WTC11 (cell line): ENCODE results near the gene FAM13B. TPM values are rescaled to one million over a fixed set of nuclear protein-coding genes. Genes with fewer than 3 reads are reported as not detected.

ENCODE experiments used
- ATAC-seq: fragments of 200-7000 bp; cut with Tn5 transposase; 2 replicates; pipeline ENCODE4 v1.10.0; 2021; ENCODE audit warnings: mild to moderate bottlenecking, moderate library complexity
- CTCF ChIA-PET: fragments of 300-600 bp; sonication (Branson Sonifier 250); formaldehyde crosslinking; loops from one replicate; lab custom pipeline; 2021; ENCODE audit warnings: antibody characterized with exemption; lab: Charles Lee
- POLR2A ChIA-PET: fragments of 350-600 bp; sonication (Branson Sonifier 250); formaldehyde crosslinking; loops from one replicate; lab custom pipeline; 2021; ENCODE audit warnings: antibody characterized with exemption; lab: Charles Lee
- DNase-seq: peaks from one replicate; pipeline ENCODE4 v3.0.0; 2021; ENCODE audit warnings: low spot score
- H3K27ac Mint-ChIP-seq: 2 replicates; pipeline ENCODE4 v1.8.0; 2021; ENCODE audit warnings: mixed read lengths
- H3K27me3 Mint-ChIP-seq: 2 replicates; pipeline ENCODE4 v1.8.0; 2021; ENCODE audit warnings: low read depth, mild to moderate bottlenecking, moderate library complexity, mixed read lengths
- H3K36me3 Mint-ChIP-seq: 2 replicates; pipeline ENCODE4 v1.8.0; 2021; ENCODE audit warnings: mixed read lengths
- H3K4me1 Mint-ChIP-seq: 2 replicates; pipeline ENCODE4 v1.8.0; 2022; ENCODE audit warnings: mixed read lengths
- H3K4me3 Mint-ChIP-seq: 2 replicates; pipeline ENCODE4 v1.8.0; 2021; ENCODE audit warnings: mild to moderate bottlenecking, moderate library complexity, mixed read lengths
- H3K9me3 Mint-ChIP-seq: 2 replicates; pipeline ENCODE4 v1.8.0; 2021; ENCODE audit warnings: mixed read lengths
- IRF2 ChIP-seq: sonication (generic); formaldehyde crosslinking; IDR thresholded peaks from 2 replicates; pipeline ENCODE4 v1.8.0; 2022; ENCODE audit warnings: low read depth, missing genetic modification reagents, borderline replicate concordance
- KAT7 ChIP-seq: sonication (generic); formaldehyde crosslinking; IDR thresholded peaks from 2 replicates; pipeline ENCODE4 v1.8.1; 2023; ENCODE audit warnings: missing genetic modification reagents, mild to moderate bottlenecking, borderline replicate concordance
- NR2C2 ChIP-seq: sonication (generic); formaldehyde crosslinking; IDR thresholded peaks from 2 replicates; pipeline ENCODE4 v1.8.0; 2022; ENCODE audit warnings: mild to moderate bottlenecking, missing genetic modification reagents
- OVOL2 ChIP-seq: fragments of 250-450 bp; sonication (Bioruptor Pico); IDR thresholded peaks from 2 replicates; pipeline ENCODE4 v1.9.0; 2021; ENCODE audit warnings: mild to moderate bottlenecking, borderline replicate concordance
- SMAD4 ChIP-seq: sonication (generic); formaldehyde crosslinking; IDR thresholded peaks from 2 replicates; pipeline ENCODE4 v1.8.0; 2022; ENCODE audit warnings: mild to moderate bottlenecking, missing genetic modification reagents
- ZBTB21 ChIP-seq: sonication (generic); formaldehyde crosslinking; IDR thresholded peaks from 2 replicates; pipeline ENCODE4 v1.8.1; 2023; ENCODE audit warnings: mild to moderate bottlenecking, missing genetic modification reagents, borderline replicate concordance
- ZNF232 ChIP-seq: sonication (generic); formaldehyde crosslinking; IDR thresholded peaks from 2 replicates; pipeline ENCODE4 v1.8.0; 2022; ENCODE audit warnings: mild to moderate bottlenecking, missing genetic modification reagents
- total RNA-seq: library from RNA; stranded (reverse); gene quantifications from 3 replicates; pipeline ENCODE4 v1.2.3, GENCODE V29; 2021
- TF ChIP-seq, protein P1 (sequence below): sonication (generic); formaldehyde crosslinking; IDR thresholded peaks from 2 replicates; pipeline ENCODE4 v1.8.1; 2022; ENCODE audit warnings: low read depth, missing genetic modification reagents, borderline replicate concordance
- TF ChIP-seq, protein P2 (sequence below): sonication (generic); formaldehyde crosslinking; IDR thresholded peaks from 2 replicates; pipeline ENCODE4 v1.8.1; 2023; ENCODE audit warnings: mild to moderate bottlenecking, missing genetic modification reagents, borderline replicate concordance
- TF ChIP-seq, protein P3 (sequence below): sonication (generic); formaldehyde crosslinking; conservative IDR thresholded peaks from 2 replicates; pipeline ENCODE4 v1.8.1; 2022; ENCODE audit warnings: mild to moderate bottlenecking, missing genetic modification reagents
- TF ChIP-seq, protein P4 (sequence below): sonication (generic); formaldehyde crosslinking; IDR thresholded peaks from 2 replicates; pipeline ENCODE4 v1.8.0; 2023; ENCODE audit warnings: mild to moderate bottlenecking, missing genetic modification reagents
- TF ChIP-seq, protein P5 (sequence below): sonication (generic); formaldehyde crosslinking; conservative IDR thresholded peaks from 2 replicates; pipeline ENCODE4 v1.8.1; 2023; ENCODE audit warnings: mild to moderate bottlenecking, low read depth, missing genetic modification reagents, moderate library complexity

Gene FAM13B
- total RNA-seq, 1 experiment from 2014 or later, result 15.6 TPM

DNA sequence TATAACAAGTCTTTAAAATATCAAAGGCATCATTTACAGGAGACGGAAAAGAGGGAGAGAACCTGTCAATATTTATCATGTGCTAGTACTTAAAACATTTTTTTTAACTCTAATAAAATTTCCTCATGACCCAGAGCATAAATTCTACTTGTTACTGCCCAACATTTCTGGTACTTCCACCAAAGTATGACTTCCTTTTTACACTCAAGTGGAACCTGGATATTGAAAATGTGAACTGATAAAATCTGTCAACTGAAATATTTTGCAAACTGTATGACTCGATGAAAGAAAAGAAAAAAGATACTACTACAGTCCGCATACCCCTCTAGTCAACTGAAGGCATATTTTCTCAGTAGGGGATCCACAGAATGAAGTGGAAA lies 37.1 kb downstream of the FAM13B start (continued):
- TF ChIP-seq, protein P1, sequence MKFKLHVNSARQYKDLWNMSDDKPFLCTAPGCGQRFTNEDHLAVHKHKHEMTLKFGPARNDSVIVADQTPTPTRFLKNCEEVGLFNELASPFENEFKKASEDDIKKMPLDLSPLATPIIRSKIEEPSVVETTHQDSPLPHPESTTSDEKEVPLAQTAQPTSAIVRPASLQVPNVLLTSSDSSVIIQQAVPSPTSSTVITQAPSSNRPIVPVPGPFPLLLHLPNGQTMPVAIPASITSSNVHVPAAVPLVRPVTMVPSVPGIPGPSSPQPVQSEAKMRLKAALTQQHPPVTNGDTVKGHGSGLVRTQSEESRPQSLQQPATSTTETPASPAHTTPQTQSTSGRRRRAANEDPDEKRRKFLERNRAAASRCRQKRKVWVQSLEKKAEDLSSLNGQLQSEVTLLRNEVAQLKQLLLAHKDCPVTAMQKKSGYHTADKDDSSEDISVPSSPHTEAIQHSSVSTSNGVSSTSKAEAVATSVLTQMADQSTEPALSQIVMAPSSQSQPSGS (CRISPR knock-in tag), result no peak
- TF ChIP-seq, protein P2, sequence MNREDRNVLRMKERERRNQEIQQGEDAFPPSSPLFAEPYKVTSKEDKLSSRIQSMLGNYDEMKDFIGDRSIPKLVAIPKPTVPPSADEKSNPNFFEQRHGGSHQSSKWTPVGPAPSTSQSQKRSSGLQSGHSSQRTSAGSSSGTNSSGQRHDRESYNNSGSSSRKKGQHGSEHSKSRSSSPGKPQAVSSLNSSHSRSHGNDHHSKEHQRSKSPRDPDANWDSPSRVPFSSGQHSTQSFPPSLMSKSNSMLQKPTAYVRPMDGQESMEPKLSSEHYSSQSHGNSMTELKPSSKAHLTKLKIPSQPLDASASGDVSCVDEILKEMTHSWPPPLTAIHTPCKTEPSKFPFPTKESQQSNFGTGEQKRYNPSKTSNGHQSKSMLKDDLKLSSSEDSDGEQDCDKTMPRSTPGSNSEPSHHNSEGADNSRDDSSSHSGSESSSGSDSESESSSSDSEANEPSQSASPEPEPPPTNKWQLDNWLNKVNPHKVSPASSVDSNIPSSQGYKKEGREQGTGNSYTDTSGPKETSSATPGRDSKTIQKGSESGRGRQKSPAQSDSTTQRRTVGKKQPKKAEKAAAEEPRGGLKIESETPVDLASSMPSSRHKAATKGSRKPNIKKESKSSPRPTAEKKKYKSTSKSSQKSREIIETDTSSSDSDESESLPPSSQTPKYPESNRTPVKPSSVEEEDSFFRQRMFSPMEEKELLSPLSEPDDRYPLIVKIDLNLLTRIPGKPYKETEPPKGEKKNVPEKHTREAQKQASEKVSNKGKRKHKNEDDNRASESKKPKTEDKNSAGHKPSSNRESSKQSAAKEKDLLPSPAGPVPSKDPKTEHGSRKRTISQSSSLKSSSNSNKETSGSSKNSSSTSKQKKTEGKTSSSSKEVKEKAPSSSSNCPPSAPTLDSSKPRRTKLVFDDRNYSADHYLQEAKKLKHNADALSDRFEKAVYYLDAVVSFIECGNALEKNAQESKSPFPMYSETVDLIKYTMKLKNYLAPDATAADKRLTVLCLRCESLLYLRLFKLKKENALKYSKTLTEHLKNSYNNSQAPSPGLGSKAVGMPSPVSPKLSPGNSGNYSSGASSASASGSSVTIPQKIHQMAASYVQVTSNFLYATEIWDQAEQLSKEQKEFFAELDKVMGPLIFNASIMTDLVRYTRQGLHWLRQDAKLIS (CRISPR knock-in tag), result no peak
- TF ChIP-seq IRF2 (CRISPR knock-in tag), result no peak
- TF ChIP-seq, protein P3, sequence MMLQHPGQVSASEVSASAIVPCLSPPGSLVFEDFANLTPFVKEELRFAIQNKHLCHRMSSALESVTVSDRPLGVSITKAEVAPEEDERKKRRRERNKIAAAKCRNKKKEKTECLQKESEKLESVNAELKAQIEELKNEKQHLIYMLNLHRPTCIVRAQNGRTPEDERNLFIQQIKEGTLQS (CRISPR knock-in tag), result no peak

DNA sequence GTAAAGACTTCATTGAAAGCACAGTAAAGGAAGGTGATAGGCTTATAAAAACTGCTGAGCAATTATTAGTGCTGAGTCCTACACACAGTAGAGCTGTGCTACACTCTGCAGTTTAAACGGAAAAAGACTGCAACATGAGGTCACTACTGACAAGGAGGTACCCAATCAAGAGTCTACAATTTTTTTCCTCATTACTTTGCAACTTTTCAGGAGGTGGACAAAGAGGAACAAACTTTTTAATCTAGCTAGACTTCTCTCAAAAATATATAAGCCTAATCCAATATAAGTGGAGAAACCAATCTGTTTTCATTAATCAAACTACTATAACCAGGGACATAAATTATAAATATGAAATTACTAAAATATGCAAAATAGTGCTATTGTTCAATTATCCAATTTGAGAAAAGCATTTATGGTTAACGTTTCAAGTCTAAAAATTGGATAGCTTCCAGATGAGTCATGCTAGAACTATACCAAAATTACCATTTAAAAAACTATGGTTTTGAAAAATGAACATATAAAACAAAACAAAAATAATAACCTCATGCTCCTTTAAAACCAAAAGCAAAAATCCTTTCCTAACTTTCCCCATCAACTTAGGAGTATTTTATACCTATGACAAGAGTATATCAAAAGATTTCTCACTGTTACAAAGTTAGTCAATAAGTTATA lies 37.7 kb downstream of the FAM13B start:
- TF ChIP-seq, protein P4, sequence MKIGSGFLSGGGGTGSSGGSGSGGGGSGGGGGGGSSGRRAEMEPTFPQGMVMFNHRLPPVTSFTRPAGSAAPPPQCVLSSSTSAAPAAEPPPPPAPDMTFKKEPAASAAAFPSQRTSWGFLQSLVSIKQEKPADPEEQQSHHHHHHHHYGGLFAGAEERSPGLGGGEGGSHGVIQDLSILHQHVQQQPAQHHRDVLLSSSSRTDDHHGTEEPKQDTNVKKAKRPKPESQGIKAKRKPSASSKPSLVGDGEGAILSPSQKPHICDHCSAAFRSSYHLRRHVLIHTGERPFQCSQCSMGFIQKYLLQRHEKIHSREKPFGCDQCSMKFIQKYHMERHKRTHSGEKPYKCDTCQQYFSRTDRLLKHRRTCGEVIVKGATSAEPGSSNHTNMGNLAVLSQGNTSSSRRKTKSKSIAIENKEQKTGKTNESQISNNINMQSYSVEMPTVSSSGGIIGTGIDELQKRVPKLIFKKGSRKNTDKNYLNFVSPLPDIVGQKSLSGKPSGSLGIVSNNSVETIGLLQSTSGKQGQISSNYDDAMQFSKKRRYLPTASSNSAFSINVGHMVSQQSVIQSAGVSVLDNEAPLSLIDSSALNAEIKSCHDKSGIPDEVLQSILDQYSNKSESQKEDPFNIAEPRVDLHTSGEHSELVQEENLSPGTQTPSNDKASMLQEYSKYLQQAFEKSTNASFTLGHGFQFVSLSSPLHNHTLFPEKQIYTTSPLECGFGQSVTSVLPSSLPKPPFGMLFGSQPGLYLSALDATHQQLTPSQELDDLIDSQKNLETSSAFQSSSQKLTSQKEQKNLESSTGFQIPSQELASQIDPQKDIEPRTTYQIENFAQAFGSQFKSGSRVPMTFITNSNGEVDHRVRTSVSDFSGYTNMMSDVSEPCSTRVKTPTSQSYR (CRISPR knock-in tag), result no peak
- TF ChIP-seq KAT7 (CRISPR knock-in tag), result no peak
- TF ChIP-seq IRF2 (CRISPR knock-in tag), result no peak
- no peak for TF ChIP-seq SMAD4
- no peak for TF ChIP-seq NR2C2 (CRISPR knock-in tag)
- no peak for TF ChIP-seq ZNF232 (CRISPR knock-in tag)
- TF ChIP-seq ZBTB21 (CRISPR knock-in tag), result no peak
- no peak for TF ChIP-seq OVOL2 (CRISPR knock-in tag)
- TF ChIP-seq, protein P5, sequence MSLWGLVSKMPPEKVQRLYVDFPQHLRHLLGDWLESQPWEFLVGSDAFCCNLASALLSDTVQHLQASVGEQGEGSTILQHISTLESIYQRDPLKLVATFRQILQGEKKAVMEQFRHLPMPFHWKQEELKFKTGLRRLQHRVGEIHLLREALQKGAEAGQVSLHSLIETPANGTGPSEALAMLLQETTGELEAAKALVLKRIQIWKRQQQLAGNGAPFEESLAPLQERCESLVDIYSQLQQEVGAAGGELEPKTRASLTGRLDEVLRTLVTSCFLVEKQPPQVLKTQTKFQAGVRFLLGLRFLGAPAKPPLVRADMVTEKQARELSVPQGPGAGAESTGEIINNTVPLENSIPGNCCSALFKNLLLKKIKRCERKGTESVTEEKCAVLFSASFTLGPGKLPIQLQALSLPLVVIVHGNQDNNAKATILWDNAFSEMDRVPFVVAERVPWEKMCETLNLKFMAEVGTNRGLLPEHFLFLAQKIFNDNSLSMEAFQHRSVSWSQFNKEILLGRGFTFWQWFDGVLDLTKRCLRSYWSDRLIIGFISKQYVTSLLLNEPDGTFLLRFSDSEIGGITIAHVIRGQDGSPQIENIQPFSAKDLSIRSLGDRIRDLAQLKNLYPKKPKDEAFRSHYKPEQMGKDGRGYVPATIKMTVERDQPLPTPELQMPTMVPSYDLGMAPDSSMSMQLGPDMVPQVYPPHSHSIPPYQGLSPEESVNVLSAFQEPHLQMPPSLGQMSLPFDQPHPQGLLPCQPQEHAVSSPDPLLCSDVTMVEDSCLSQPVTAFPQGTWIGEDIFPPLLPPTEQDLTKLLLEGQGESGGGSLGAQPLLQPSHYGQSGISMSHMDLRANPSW, result no peak
- Mint-ChIP-seq H3K27me3 (no peaks in the 10 kb centered on the region), H3K27ac (no peak overlapping the region), H3K4me1 (peaks cover 8% of the 10 kb centered on the region), H3K4me3 (no peak overlapping the region), H3K9me3 (peaks cover 3% of the 10 kb centered on the region), H3K36me3 (peaks cover 22% of the 10 kb centered on the region)
- CTCF ChIA-PET, result no interaction called here
- ATAC-seq (no peak), DNase-seq (no peak)
- POLR2A ChIA-PET, result no interaction called here
